Measurements from ENCODE around the gene FEM1A.

GRCh38 chr19:4763021-4763420 is 28.5 kb upstream of the FEM1A start:
- TF ChIP-seq POLR2A (IDR thresholded peaks at IDR 0.05) = no peak
- TF ChIP-seq, protein P1, sequence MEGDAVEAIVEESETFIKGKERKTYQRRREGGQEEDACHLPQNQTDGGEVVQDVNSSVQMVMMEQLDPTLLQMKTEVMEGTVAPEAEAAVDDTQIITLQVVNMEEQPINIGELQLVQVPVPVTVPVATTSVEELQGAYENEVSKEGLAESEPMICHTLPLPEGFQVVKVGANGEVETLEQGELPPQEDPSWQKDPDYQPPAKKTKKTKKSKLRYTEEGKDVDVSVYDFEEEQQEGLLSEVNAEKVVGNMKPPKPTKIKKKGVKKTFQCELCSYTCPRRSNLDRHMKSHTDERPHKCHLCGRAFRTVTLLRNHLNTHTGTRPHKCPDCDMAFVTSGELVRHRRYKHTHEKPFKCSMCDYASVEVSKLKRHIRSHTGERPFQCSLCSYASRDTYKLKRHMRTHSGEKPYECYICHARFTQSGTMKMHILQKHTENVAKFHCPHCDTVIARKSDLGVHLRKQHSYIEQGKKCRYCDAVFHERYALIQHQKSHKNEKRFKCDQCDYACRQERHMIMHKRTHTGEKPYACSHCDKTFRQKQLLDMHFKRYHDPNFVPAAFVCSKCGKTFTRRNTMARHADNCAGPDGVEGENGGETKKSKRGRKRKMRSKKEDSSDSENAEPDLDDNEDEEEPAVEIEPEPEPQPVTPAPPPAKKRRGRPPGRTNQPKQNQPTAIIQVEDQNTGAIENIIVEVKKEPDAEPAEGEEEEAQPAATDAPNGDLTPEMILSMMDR (IDR thresholded peaks at IDR 0.05) = no peak
